Ascending aorta (tissue), 2 donors: Measurements from ENCODE around the gene SCN3A. TPM values are rescaled to one million over a fixed set of nuclear protein-coding genes. Genes with fewer than 3 reads are reported as not detected.

Experiments used
- DNase-seq, 2 donors: peaks; one replicate each; pipeline ENCODE4 v3.0.0-alpha.2; 2019; ENCODE audit warnings: low spot score in 2 of 2
- H3K27ac ChIP-seq, 2 donors: fragments of 200-600 bp; sonication (generic); one replicate each; pipeline ENCODE4 v1.5.1; 2016 to 2017; ENCODE audit warnings: mild to moderate bottlenecking in 1 of 2
- H3K27me3 ChIP-seq: fragments of 200-600 bp; sonication (generic); one replicate; pipeline ENCODE4 v1.5.1; 2017
- H3K36me3 ChIP-seq, 2 donors: fragments of 200-600 bp; sonication (generic); one replicate each; pipeline ENCODE4 v1.5.1; 2016
- H3K4me1 ChIP-seq, 2 donors: fragments of 200-600 bp; sonication (generic); one replicate each; pipeline ENCODE4 v1.5.1; 2016 to 2017; ENCODE audit warnings: mild to moderate bottlenecking in 1 of 2
- H3K4me3 ChIP-seq, 2 donors: fragments of 200-600 bp; sonication (generic); one replicate each; pipeline ENCODE4 v1.5.1; 2016 to 2017; ENCODE audit warnings: mild to moderate bottlenecking in 1 of 2
- H3K9me3 ChIP-seq, 2 donors: fragments of 200-600 bp; sonication (generic); one replicate each; pipeline ENCODE4 v1.5.1; 2016
- CTCF ChIP-seq, 3 experiments: fragments of 200-600 bp in 2 of 3; fragments of 450-650 bp in 1 of 3; sonication (generic) in 2 of 3; IDR thresholded peaks; one replicate each; pipeline ENCODE4 v1.5.1; 2016 to 2019; ENCODE audit warnings: antibody characterized with exemption in 3 of 3, mild to moderate bottlenecking in 1 of 3, moderate library complexity in 1 of 3
- intact Hi-C: fragments of 100-400 bp; cut with DNase I; formaldehyde crosslinking; loops from one replicate; pipeline ENCODE4 v1.15.1; 2023
- total RNA-seq: library from RNA; depleted of rRNA; stranded (reverse); fragments of >200 nt; gene quantifications from one replicate; pipeline ENCODE4 v1.1.0, GENCODE V29; 2016

Gene SCN3A
- total RNA-seq, 1 donor from 2014 or later: 1.4 TPM

DNA sequence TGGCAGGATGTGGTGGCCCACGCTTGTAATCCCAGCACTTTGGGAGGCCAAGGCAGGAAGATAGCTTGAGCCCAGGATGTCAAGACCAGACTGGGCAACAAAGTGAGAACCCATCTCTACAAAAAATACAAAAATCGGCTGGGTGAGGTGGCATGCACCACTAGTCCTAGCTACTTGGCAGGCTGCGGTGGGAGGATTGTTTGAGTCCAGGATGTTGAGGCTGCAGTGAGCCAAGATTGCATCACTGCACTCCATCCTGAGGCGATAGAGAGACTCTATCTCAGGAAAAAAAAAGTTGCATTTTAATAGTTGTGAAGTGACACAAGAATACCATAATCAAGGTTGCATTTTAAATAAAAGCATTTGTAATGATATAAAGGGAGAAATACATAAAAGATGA, 124.4 kb downstream of the SCN3A start:
- intact Hi-C loops: no loop called here

DNA sequence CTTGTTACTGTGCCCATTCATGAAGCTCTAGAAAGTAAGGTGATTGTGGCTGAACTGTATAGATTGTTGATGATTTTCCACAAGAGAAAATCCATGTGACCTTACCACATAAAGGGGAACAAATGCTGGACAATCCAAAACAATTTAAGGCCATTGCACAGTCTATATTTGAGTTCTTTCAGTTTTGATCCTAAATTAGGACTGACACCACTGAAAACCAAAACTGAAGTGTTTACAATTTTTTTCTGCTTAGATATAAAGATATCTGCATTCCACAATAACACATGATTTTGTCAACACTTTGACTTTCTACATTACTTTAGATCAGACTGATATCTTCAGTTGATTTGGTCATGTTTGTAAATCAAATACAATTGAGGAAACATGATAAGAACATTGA, 124.9 kb downstream of the SCN3A start:
- H3K36me3 ChIP-seq: no peaks in the 10 kb centered on the region
- no peak for DNase-seq
- peaks cover 3 to 4% of the 10 kb centered on the region in 2 donors for H3K9me3 ChIP-seq
- TF ChIP-seq CTCF (IDR thresholded peaks at IDR 0.05): no peak
- no peaks in the 10 kb centered on the region for H3K4me1 ChIP-seq
- H3K4me3 ChIP-seq: no peak overlapping the region
- no peaks in the 10 kb centered on the region for H3K27me3 ChIP-seq
- intact Hi-C loops: no loop called here
- no peak overlapping the region for H3K27ac ChIP-seq

More for the DNA sequence above, 124.4 kb downstream of the SCN3A start:
- no peak overlapping the region for H3K27ac ChIP-seq
- DNase-seq: no peak
- H3K4me3 ChIP-seq: no peak overlapping the region
- TF ChIP-seq CTCF (IDR thresholded peaks at IDR 0.05): no peak
- no peaks in the 10 kb centered on the region for H3K36me3 ChIP-seq
- no peaks in the 10 kb centered on the region for H3K27me3 ChIP-seq
- H3K4me1 ChIP-seq: no peaks in the 10 kb centered on the region
- peaks cover 3 to 4% of the 10 kb centered on the region in 2 donors for H3K9me3 ChIP-seq

- H3K9me3 ChIP-seq: peaks cover 0 to 3% of the 10 kb centered on the region in 2 donors
- no peak for DNase-seq
- H3K27me3 ChIP-seq: no peaks in the 10 kb centered on the region
- H3K27ac ChIP-seq: no peak overlapping the region
- no peak overlapping the region for H3K4me3 ChIP-seq
- no peaks in the 10 kb centered on the region for H3K4me1 ChIP-seq
- TF ChIP-seq CTCF (IDR thresholded peaks at IDR 0.05): no peak
- no peaks in the 10 kb centered on the region for H3K36me3 ChIP-seq
- intact Hi-C loops: no loop called here
Measured at GRCh38 chr2:165074884-165075283, 129.0 kb downstream of the SCN3A start.

DNA sequence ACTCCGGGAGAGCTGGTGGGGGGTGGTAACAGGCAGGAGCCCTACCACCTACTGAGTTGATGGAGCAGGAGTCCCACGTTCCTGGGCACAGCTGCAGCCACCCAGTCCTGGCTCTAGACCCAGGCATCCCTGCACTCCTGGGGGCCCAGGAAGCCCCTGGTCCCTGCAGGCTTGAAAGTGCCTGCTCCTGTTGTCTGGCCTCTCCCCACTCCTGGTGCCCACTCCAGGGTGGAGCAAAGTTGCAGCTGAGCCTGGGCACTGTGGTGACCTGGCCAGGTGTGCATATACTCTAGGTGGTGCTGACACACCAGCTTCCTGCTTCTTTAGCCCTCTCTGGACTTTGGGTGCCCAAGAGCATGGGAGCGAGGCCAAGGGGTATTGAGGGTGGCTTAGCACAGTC, 129.5 kb downstream of the SCN3A start:
- intact Hi-C loops: no loop called here

DNA sequence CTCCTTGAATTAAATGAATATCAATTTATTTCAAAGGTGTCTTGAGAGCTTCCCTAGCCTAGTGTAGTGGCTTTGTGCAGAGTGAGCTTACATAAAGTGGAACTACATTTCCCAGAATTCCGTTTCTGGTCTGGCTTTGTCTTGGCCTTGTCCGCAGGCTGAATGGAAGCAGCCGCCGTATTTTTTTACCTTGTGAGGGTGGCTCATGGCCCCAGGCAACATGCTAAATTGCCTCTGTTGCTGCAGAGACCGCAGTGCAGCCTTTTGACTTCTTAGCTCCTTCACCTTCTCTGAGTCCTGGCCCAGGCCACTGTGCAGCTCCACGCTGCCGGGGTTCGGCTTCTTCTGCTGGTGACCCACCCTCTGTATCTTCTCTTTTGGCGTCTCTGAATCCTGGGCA, 133.8 kb downstream of the SCN3A start:
- H3K4me3 ChIP-seq: no peak overlapping the region
- no peaks in the 10 kb centered on the region for H3K4me1 ChIP-seq
- H3K27me3 ChIP-seq: no peaks in the 10 kb centered on the region
- no peak for TF ChIP-seq CTCF (IDR thresholded peaks at IDR 0.05)
- intact Hi-C loops: no loop called here
- no peak overlapping the region for H3K27ac ChIP-seq
- no peak for DNase-seq
- H3K36me3 ChIP-seq: no peaks in the 10 kb centered on the region
- H3K9me3 ChIP-seq: peaks cover 0 to 3% of the 10 kb centered on the region in 2 donors

More for the DNA sequence above, 129.5 kb downstream of the SCN3A start:
- no peak for TF ChIP-seq CTCF (IDR thresholded peaks at IDR 0.05)
- Histone ChIP-seq H3K4me1 (no peaks in the 10 kb centered on the region), H3K36me3 (no peaks in the 10 kb centered on the region), H3K27ac (no peak overlapping the region), H3K27me3 (no peaks in the 10 kb centered on the region), H3K9me3 (peaks cover 0 to 3% of the 10 kb centered on the region in 2 donors), H3K4me3 (no peak overlapping the region)
- DNase-seq: no peak

DNA sequence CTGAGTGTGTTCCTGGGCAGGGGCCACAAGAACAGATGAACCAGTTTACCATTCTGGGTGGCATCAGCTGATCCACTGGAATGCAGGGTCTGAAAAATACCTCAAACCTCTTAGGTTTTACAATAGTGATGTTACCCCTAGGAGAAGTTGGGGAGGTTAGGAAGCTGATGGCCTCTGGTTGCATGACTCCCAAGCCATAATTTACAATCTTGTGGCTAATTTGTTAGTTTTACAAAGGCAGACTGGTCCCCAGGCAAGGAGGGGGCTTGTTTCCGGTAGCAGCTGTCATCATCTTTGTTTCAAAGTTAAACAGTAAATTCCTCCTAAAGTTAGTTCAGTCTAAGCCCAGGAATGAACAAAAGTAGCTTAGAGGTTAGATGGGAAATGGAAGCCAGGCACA, 134.7 kb downstream of the SCN3A start:
- Histone ChIP-seq H3K4me3 (no peak overlapping the region), H3K27ac (no peak overlapping the region), H3K4me1 (no peaks in the 10 kb centered on the region), H3K36me3 (no peaks in the 10 kb centered on the region), H3K9me3 (no peaks in the 10 kb centered on the region), H3K27me3 (no peaks in the 10 kb centered on the region)
- intact Hi-C loops: no loop called here
- TF ChIP-seq CTCF (IDR thresholded peaks at IDR 0.05): no peak
- DNase-seq: no peak
